HG03575 (cell line): ENCODE results near the gene UBE2QL1.

Source experiments
- ATAC-seq: cut with Tn5 transposase; IDR thresholded peaks from one replicate; pipeline ENCODE4 v1.9.1; 2021; ENCODE audit not compliant: unreplicated experiment, insufficient number of reproducible peaks, low FRiP score; ENCODE audit errors: extremely low read depth

The UBE2QL1 gene

DNA sequence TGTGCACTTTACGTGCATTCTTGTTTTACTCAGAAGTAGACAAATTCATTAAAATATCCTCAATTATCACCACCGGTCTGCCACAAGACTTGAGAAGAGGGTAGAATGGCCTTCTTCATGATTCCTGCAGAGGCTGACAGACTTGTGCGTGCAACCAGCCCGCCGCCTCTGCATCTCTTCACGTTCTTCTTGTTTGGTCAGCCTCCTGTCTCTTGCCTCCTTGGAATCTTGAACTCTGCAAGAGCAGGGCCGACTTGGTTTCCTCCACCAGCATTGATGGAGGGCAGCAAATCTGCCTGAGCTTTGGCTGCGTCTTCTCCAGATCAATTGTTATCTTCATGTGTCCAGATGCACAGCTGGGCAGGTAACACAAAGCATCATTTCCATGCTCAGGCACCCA lies 20.2 kb downstream of the UBE2QL1 start:
- ATAC-seq = no peak

- no peak for ATAC-seq
Measured at GRCh38 chr5:6469836-6470235, 21.2 kb downstream of the UBE2QL1 start.

- no peak for ATAC-seq
Measured at GRCh38 chr5:6470672-6471071, 22.0 kb downstream of the UBE2QL1 start.

DNA sequence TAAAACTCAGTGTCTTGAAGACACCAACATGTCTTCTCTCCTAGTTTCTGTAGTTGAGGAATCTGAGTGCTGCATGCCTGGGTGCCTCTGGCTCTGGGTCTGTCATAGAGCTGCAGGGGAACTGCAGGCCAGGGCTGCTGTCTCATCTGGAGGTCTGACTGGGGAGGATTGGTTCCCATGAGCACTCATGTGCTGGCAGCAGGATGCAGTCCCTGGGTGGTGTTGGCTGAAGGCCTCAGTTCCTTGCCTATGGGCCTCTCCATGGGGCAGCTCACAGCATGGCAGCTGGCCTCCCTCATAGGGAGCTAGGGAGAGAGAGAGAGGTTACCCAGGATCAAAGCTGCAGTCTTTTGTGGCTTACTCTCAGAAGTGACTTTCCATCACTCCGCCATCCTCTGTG lies 22.6 kb downstream of the UBE2QL1 start:
- ATAC-seq = no peak

DNA sequence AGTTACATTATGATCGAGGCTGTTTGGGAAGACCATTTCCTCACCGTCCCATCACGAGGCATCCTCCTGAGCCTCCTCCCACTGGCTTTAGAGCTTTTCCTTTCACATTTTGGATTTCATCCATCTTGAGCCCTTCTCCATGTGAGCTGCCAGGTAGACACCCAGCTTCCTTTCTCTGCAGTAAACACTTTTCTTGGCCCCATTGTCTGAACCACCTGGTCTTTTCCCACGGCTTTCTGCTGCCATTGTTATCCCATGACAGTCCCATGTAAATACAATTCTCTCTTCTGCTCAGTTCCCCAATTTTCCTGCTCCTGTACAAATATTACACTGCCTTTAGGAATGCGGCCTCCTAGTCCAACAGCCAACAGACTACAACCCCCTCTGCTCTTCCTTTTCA lies 24.1 kb downstream of the UBE2QL1 start:
- no peak for ATAC-seq

GRCh38 chr5:6473284-6473683 lies 24.6 kb downstream of the UBE2QL1 start:
- no peak for ATAC-seq

- no peak for ATAC-seq
Measured at GRCh38 chr5:6475626-6476312, 27.1 kb downstream of the UBE2QL1 start.

DNA sequence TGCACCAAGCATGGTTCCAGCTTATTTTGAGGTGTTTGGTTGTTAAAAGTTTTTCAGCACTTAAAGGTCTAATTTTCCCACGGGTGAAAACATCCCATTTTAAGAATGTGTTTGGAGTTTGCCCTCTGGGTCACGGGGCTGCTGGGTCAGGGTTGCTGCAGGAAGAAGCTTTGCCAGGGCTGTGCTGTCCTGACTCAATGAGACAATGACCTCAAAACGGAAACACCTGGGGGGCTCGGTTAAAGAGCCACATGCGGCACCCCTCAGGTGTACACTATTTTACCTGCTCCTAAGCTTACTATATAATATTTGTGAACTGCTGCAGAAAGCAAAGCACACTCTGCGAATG lies 27.6 kb downstream of the UBE2QL1 start:
- ATAC-seq = no peak

DNA sequence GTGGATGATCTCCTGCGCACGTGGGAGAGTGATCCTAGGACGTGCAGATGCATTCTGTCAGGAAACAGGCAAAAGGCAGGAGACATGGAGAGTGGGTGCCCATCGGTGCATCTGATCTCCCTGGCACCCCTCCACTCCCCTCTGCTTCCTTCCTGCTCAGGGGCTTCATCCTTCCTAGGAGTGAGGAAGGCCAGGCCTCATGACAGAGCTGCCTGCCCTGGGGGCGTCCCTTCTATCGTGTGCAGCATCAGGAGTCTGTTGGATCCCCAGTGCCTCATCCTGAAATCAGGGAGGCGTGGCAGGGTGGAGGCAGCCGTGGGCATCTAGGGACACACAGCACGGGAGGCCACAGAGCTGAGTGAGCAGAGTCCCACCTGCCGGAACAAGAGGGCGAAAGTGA lies 30.1 kb downstream of the UBE2QL1 start:
- ATAC-seq = no peak

DNA sequence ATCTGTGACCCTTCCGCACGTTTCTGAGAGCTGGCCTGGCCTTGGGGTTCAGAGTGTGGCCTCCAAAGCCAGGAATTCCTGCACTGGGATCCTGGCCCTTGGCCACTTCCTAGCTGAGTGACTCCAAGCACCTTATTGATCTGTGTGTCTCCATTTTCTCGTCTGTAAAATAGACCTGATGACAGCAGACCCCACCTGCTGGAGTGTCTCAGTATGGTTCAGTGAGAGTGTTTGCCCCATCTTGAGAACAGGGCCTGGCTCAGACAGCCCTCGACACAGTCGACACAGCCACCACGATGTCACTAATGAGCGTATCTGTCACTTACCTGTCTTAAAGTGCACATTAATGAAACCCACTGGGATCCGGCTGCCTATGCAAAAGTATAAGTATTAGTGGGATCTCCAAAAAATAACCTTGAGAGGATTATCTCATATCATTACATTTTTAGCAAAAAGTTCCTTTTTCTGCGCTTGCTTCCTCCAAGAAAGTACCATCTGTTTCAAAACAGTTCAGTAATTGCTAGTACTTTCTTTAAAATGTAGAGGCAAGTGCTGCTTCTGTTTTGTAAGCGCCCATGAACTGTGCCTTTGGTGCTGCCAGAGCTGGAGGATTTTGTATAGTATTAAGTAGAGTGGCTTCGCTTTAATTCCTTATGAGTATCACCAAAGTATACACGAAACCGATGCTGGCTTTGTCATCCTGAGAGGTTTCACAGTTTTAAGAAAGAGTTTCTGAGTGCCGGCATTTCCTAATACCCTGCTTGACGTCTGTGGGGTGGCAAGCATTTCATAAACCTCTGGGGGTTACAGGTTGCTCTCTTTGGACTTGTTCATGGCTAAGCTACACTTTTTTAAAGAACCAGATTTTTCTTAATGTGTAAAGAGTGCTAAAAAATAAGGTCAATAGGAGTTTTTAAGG lies 31.7 kb downstream of the UBE2QL1 start:
- peak; percentile 26 for ATAC-seq

DNA sequence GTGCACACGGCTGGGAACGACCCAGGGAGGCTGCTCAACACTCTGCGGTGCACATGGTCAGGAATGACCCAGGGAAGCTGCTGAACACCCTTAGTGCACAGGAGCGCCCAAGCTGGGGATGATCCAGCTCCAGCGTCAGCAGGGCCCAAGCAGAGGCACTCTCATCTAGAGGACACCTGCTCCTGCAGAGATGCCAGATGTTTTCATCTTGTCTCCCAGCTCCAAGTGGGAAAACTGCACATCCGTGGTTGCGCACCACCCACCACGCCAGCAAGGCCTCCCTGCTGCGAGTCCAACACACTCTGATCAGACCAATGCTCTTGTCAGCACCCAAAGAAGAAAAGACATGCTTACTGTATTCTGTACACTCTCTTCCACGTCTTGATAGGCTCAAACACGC lies 34.1 kb downstream of the UBE2QL1 start:
- ATAC-seq = no peak

DNA sequence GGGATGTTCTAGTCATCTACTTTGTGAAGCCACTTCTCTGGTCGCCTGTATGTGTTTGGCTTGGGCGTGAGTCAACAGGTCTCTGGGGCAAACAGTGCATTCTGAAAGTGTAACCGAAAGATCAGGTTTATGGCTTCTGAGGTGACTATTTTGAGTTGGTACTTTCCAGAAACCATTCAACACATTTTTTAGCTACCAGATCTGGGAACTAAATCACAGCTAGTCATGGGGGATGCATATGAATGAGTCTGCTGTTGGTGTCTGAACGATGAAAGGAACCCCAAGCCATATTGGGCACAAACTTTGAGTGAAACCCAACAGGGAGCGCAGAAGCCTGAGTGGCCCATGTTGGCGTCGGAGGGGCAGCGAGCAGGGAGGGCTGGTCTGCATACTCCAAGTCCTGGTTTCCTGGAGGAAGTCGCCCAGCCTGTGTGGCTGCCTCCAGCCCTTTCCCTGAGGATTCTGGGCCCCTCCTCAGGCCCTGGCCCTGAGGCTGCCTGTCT lies 35.3 kb downstream of the UBE2QL1 start:
- ATAC-seq = peak; percentile 88

- no peak for ATAC-seq
Measured at GRCh38 chr5:6484446-6484845, 35.8 kb downstream of the UBE2QL1 start.

DNA sequence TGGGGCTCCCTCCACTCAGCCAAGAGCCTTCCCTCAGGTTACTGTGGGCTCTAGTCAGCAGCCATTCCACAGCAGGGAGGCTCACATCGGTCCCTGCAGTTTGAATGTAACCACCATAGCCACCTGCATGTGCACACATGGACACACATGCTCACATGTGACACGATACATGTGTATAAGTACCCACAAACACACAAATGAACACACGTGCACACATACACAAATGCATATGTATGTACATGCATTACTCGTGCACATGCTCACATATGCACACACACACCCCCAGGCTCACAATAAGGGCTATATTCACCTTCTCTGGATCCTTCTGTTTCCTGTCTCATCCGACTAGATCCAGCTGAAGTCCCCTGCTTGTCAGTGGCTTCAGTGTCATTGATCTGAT lies 36.2 kb downstream of the UBE2QL1 start:
- no peak for ATAC-seq

- ATAC-seq = no peak
Measured at GRCh38 chr5:6485441-6485840, 36.8 kb downstream of the UBE2QL1 start.

GRCh38 chr5:6486074-6486473 lies 37.4 kb downstream of the UBE2QL1 start:
- ATAC-seq = no peak

- no peak for ATAC-seq
Measured at GRCh38 chr5:6487081-6487480, 38.4 kb downstream of the UBE2QL1 start.

GRCh38 chr5:6488021-6488420 lies 39.4 kb downstream of the UBE2QL1 start:
- no peak for ATAC-seq

DNA sequence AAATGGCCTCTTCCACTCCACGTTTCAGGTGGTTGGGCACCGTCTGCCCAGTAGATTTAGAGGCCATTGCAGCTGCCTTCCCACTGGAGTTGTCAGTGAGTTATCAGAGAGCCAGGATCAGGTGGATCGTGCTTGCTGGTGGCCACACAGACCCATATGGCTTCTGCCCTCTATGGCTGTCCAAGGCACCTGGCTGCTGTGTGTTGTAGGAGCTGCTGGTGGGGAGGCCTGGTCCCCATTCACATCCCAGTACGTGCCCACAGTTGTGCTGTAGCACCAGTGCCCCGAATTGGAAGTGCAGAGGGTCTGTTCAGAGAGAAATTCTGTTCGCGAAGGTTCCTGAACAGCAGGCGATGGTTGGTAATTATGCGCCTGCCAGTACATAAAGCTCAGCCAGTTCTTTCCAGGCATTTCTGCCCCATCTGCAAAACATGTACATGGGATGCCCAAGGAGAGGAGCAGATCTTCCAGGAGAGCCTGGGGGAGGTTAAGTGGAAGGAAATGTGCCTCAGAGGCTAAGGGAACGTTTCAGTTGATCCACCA lies 41.1 kb downstream of the UBE2QL1 start:
- ATAC-seq = no peak

GRCh38 chr5:6490246-6490645 lies 41.6 kb downstream of the UBE2QL1 start:
- ATAC-seq = no peak
